Measurements from ENCODE around the gene LSAMP.
"Not testable (repeated sequence)": the region's sequence is repeated elsewhere in the genome, so short reads cannot be mapped to it uniquely, and the experiment has no call there.

LSAMP gene

GRCh38 chr3:116230431-116231020, 214.8 kb downstream of the LSAMP start:
- Mint-ChIP-seq H3K36me3 (no peaks in the 10 kb centered on the region), H3K4me3 (no peak overlapping the region), H3K4me1 (no peaks in the 10 kb centered on the region), H3K27ac (no peak overlapping the region), H3K9me3 (peaks cover 10% of the 10 kb centered on the region)
- ATAC-seq (no peak), DNase-seq (ENCODE audit: low spot score in 2 of 2) (no peak)

- Mint-ChIP-seq H3K36me3 (no peaks in the 10 kb centered on the region), H3K4me3 (no peak overlapping the region), H3K9me3 (peaks cover 11% of the 10 kb centered on the region), H3K4me1 (no peaks in the 10 kb centered on the region), H3K27ac (no peak overlapping the region)
- DNase-seq (ENCODE audit: low spot score in 2 of 2) = no peak
- ATAC-seq = no peak
Measured at GRCh38 chr3:116226266-116226665, 219.0 kb downstream of the LSAMP start.

GRCh38 chr3:116216761-116217160, 228.5 kb downstream of the LSAMP start:
- Mint-ChIP-seq H3K4me3 (no peak overlapping the region), H3K27ac (no peak overlapping the region), H3K9me3 (no peaks in the 10 kb centered on the region), H3K36me3 (no peaks in the 10 kb centered on the region), H3K4me1 (no peaks in the 10 kb centered on the region)
- ATAC-seq = no peak
- DNase-seq (ENCODE audit: low spot score in 2 of 2) = no peak

- H3K4me3 Mint-ChIP-seq = no peak overlapping the region
- ATAC-seq (no peak), DNase-seq (ENCODE audit: low spot score in 2 of 2) (no peak)
- peaks cover 6% of the 10 kb centered on the region for H3K36me3 Mint-ChIP-seq
- no peaks in the 10 kb centered on the region for H3K4me1 Mint-ChIP-seq
- peaks cover 11% of the 10 kb centered on the region for H3K9me3 Mint-ChIP-seq
- no peak overlapping the region for H3K27ac Mint-ChIP-seq
Measured at GRCh38 chr3:116211901-116212300, 233.4 kb downstream of the LSAMP start.

- not testable (repeated sequence) for H3K27ac Mint-ChIP-seq; H3K36me3 Mint-ChIP-seq; H3K4me1 Mint-ChIP-seq; DNase-seq (ENCODE audit: low spot score in 2 of 2); ATAC-seq; H3K4me3 Mint-ChIP-seq
- H3K9me3 Mint-ChIP-seq = peaks cover 11% of the 10 kb centered on the region
Measured at GRCh38 chr3:116208830-116209229, 236.5 kb downstream of the LSAMP start.

GRCh38 chr3:116200956-116201690, 244.2 kb downstream of the LSAMP start:
- no peaks in the 10 kb centered on the region for H3K4me1 Mint-ChIP-seq
- H3K9me3 Mint-ChIP-seq = peaks cover 18% of the 10 kb centered on the region
- H3K36me3 Mint-ChIP-seq = no peaks in the 10 kb centered on the region
- no peak for DNase-seq (ENCODE audit: low spot score in 2 of 2)
- no peak overlapping the region for H3K4me3 Mint-ChIP-seq
- peak; percentile 19 for ATAC-seq
- no peak overlapping the region for H3K27ac Mint-ChIP-seq

GRCh38 chr3:116199063-116199462, 246.2 kb downstream of the LSAMP start:
- no peak overlapping the region for H3K4me3 Mint-ChIP-seq
- DNase-seq (ENCODE audit: low spot score in 2 of 2) = no peak
- H3K36me3 Mint-ChIP-seq = no peaks in the 10 kb centered on the region
- no peak for ATAC-seq
- no peaks in the 10 kb centered on the region for H3K4me1 Mint-ChIP-seq
- H3K9me3 Mint-ChIP-seq = peaks cover 18% of the 10 kb centered on the region
- no peak overlapping the region for H3K27ac Mint-ChIP-seq

GRCh38 chr3:116198087-116198486, 247.2 kb downstream of the LSAMP start:
- no peak for DNase-seq (ENCODE audit: low spot score in 2 of 2)
- ATAC-seq = no peak
- H3K4me3 Mint-ChIP-seq = no peak overlapping the region
- H3K27ac Mint-ChIP-seq = no peak overlapping the region
- no peaks in the 10 kb centered on the region for H3K4me1 Mint-ChIP-seq
- no peaks in the 10 kb centered on the region for H3K36me3 Mint-ChIP-seq
- peaks cover 22% of the 10 kb centered on the region for H3K9me3 Mint-ChIP-seq

- peaks cover 10% of the 10 kb centered on the region for H3K9me3 Mint-ChIP-seq
- no peak overlapping the region for H3K4me3 Mint-ChIP-seq
- DNase-seq (ENCODE audit: low spot score in 2 of 2) (no peak), ATAC-seq (no peak)
- no peaks in the 10 kb centered on the region for H3K36me3 Mint-ChIP-seq
- H3K4me1 Mint-ChIP-seq = no peaks in the 10 kb centered on the region
- no peak overlapping the region for H3K27ac Mint-ChIP-seq
Measured at GRCh38 chr3:116192464-116192863, 252.8 kb downstream of the LSAMP start.

GRCh38 chr3:116191409-116191808, 253.9 kb downstream of the LSAMP start:
- H3K36me3 Mint-ChIP-seq = no peaks in the 10 kb centered on the region
- H3K4me3 Mint-ChIP-seq = no peak overlapping the region
- H3K9me3 Mint-ChIP-seq = peaks cover 7% of the 10 kb centered on the region
- no peak for ATAC-seq
- H3K27ac Mint-ChIP-seq = no peak overlapping the region
- no peaks in the 10 kb centered on the region for H3K4me1 Mint-ChIP-seq
- no peak for DNase-seq (ENCODE audit: low spot score in 2 of 2)

- Mint-ChIP-seq H3K4me1 (no peaks in the 10 kb centered on the region), H3K9me3 (peaks cover 8% of the 10 kb centered on the region), H3K4me3 (no peak overlapping the region), H3K36me3 (no peaks in the 10 kb centered on the region), H3K27ac (no peak overlapping the region)
- DNase-seq (ENCODE audit: low spot score in 2 of 2) = no peak
- ATAC-seq = no peak
Measured at GRCh38 chr3:116190095-116190494, 255.2 kb downstream of the LSAMP start.

- no peak overlapping the region for H3K4me3 Mint-ChIP-seq
- no peaks in the 10 kb centered on the region for H3K4me1 Mint-ChIP-seq
- DNase-seq (ENCODE audit: low spot score in 2 of 2) (no peak), ATAC-seq (no peak)
- H3K36me3 Mint-ChIP-seq = no peaks in the 10 kb centered on the region
- no peak overlapping the region for H3K27ac Mint-ChIP-seq
- peaks cover 5% of the 10 kb centered on the region for H3K9me3 Mint-ChIP-seq
Measured at GRCh38 chr3:116188231-116188785, 257.0 kb downstream of the LSAMP start.

GRCh38 chr3:116186049-116186448, 259.2 kb downstream of the LSAMP start:
- Mint-ChIP-seq H3K4me1 (no peaks in the 10 kb centered on the region), H3K27ac (no peak overlapping the region), H3K36me3 (no peaks in the 10 kb centered on the region), H3K9me3 (peaks cover 8% of the 10 kb centered on the region), H3K4me3 (no peak overlapping the region)
- ATAC-seq (no peak), DNase-seq (ENCODE audit: low spot score in 2 of 2) (no peak)

GRCh38 chr3:116181159-116181558, 264.1 kb downstream of the LSAMP start:
- Mint-ChIP-seq H3K4me3 (no peak overlapping the region), H3K9me3 (peaks cover 9% of the 10 kb centered on the region), H3K27ac (no peak overlapping the region), H3K36me3 (no peaks in the 10 kb centered on the region), H3K4me1 (no peaks in the 10 kb centered on the region)
- DNase-seq (ENCODE audit: low spot score in 2 of 2) (no peak), ATAC-seq (no peak)

GRCh38 chr3:116179091-116179490, 266.2 kb downstream of the LSAMP start:
- Mint-ChIP-seq H3K4me1 (no peaks in the 10 kb centered on the region), H3K27ac (no peak overlapping the region)

GRCh38 chr3:116176974-116177555, 268.2 kb downstream of the LSAMP start:
- Mint-ChIP-seq H3K27ac (no peak overlapping the region), H3K4me3 (no peak overlapping the region), H3K4me1 (no peaks in the 10 kb centered on the region), H3K9me3 (peaks cover 7% of the 10 kb centered on the region), H3K36me3 (no peaks in the 10 kb centered on the region)
- DNase-seq (ENCODE audit: low spot score in 2 of 2) = no peak
- ATAC-seq = no peak

More at GRCh38 chr3:116179091-116179490, 266.2 kb downstream of the LSAMP start:
- ATAC-seq (no peak), DNase-seq (ENCODE audit: low spot score in 2 of 2) (no peak)
- no peak overlapping the region for H3K4me3 Mint-ChIP-seq
- no peaks in the 10 kb centered on the region for H3K36me3 Mint-ChIP-seq
- H3K9me3 Mint-ChIP-seq = peaks cover 7% of the 10 kb centered on the region
